B cell (primary cell): ENCODE results near the gene FIBP. TPM values are rescaled to one million over a fixed set of nuclear protein-coding genes. Genes with fewer than 3 reads are reported as not detected.

Source experiments
- ATAC-seq: fragments of 200-7000 bp; cut with Tn5 transposase; one replicate; pipeline ENCODE4 v1.10.0; 2021; ENCODE audit warnings: low read depth, mild to moderate bottlenecking, moderate number of reproducible peaks, moderate library complexity
- CTCF ChIA-PET: fragments of 350-600 bp; sonication (Branson Sonifier 250); formaldehyde crosslinking; loops from one replicate; lab custom pipeline; 2021; ENCODE audit warnings: antibody characterized with exemption, inconsistent platforms; lab: Charles Lee
- POLR2A ChIA-PET: fragments of 350-600 bp; sonication (Branson Sonifier 250); formaldehyde crosslinking; loops from one replicate; lab custom pipeline; 2021; ENCODE audit warnings: antibody characterized with exemption; lab: Charles Lee
- DNase-seq: peaks from one replicate; pipeline ENCODE4 v3.0.0; 2013
- H2AFZ ChIP-seq: 2 replicates; pipeline ENCODE4 v1.6.1; 2012; ENCODE audit warnings: mild to moderate bottlenecking, low read depth, low read length; ENCODE audit not compliant: insufficient read depth, poor library complexity, severe bottlenecking
- H3K27ac ChIP-seq, 2 donors: 1 replicate in 1 of 2; 2 replicates in 1 of 2; pipeline ENCODE4 v1.5.1; 2012 to 2013; ENCODE audit warnings: low read length in 2 of 2, mild to moderate bottlenecking in 2 of 2, moderate library complexity in 1 of 2
- H3K27me3 ChIP-seq, 4 experiments: fragments of 200-600 bp in 1 of 4; sonication (generic) in 1 of 4; replicated peaks in 1 of 4; 1 replicate in 2 of 4; 2 replicates in 2 of 4; pipeline versions ENCODE4 v1.6.1 to v1.7.0; 2013 to 2016; ENCODE audit warnings: low read length in 3 of 4, mild to moderate bottlenecking in 2 of 4, mixed read lengths in 1 of 4, moderate library complexity in 1 of 4; ENCODE audit not compliant: insufficient read depth in 4 of 4, control insufficient read depth in 3 of 4; ENCODE audit errors: control extremely low read depth in 1 of 4
- H3K36me3 ChIP-seq, 2 experiments: replicated peaks in 1 of 2; 1 replicate in 1 of 2; 2 replicates in 1 of 2; pipeline versions ENCODE4 v1.6.1 to v1.7.1; 2013; ENCODE audit warnings: low read length in 1 of 2; ENCODE audit not compliant: insufficient read depth in 2 of 2, control insufficient read depth in 1 of 2; ENCODE audit errors: control extremely low read depth in 1 of 2, extremely low read depth in 1 of 2
- H3K4me1 ChIP-seq, 2 donors: fragments of 200-600 bp in 1 of 2; sonication (generic) in 1 of 2; 1 replicate in 1 of 2; 2 replicates in 1 of 2; pipeline versions ENCODE4 v1.5.1 to v1.6.1; 2013 to 2017; ENCODE audit warnings: low read length in 2 of 2; ENCODE audit not compliant: control insufficient read depth in 2 of 2, insufficient read depth in 2 of 2
- H3K4me2 ChIP-seq: replicated peaks from 2 replicates; pipeline ENCODE3; 2012; ENCODE audit warnings: mild to moderate bottlenecking, low read depth, low read length; ENCODE audit not compliant: poor library complexity, severe bottlenecking
- H3K4me3 ChIP-seq, 5 experiments: fragments of 200-600 bp in 1 of 5; sonication (generic) in 1 of 5; 1 replicate in 3 of 5; 2 replicates in 2 of 5; pipeline versions ENCODE4 v1.5.1 to v1.7.0; 2011 to 2016; ENCODE audit warnings: low read length in 4 of 5, mild to moderate bottlenecking in 4 of 5, low read depth in 2 of 5, control low read depth in 1 of 5, moderate library complexity in 1 of 5; ENCODE audit not compliant: insufficient read depth in 1 of 5; ENCODE audit errors: control extremely low read depth in 1 of 5, extremely low read depth in 1 of 5
- H3K79me2 ChIP-seq: fragments of 200-600 bp; sonication (generic); one replicate; pipeline ENCODE4 v1.6.0; 2016; ENCODE audit warnings: low read length; ENCODE audit not compliant: control insufficient read depth, insufficient read depth
- H3K9ac ChIP-seq: fragments of 200-600 bp; sonication (generic); 2 replicates; pipeline ENCODE4 v1.6.1; 2017; ENCODE audit warnings: mild to moderate bottlenecking, low read length, moderate library complexity
- H3K9me3 ChIP-seq, 3 donors: one replicate each; pipeline versions ENCODE4 v1.6.1 to v1.7.1; 2013; ENCODE audit warnings: low read length in 2 of 3; ENCODE audit not compliant: control insufficient read depth in 2 of 3, insufficient read depth in 1 of 3; ENCODE audit errors: control extremely low read depth in 1 of 3
- H4K20me1 ChIP-seq: 2 replicates; pipeline ENCODE4 v1.6.0; 2012; ENCODE audit warnings: mild to moderate bottlenecking, low read length; ENCODE audit not compliant: insufficient read depth, control insufficient read depth, poor library complexity, severe bottlenecking
- H3K27ac Mint-ChIP-seq: one replicate; pipeline ENCODE4 v1.8.0; 2021; ENCODE audit warnings: mixed read lengths
- H3K27me3 Mint-ChIP-seq: one replicate; pipeline ENCODE4 v1.8.0; 2021; ENCODE audit warnings: mixed read lengths
- H3K4me1 Mint-ChIP-seq: one replicate; pipeline ENCODE4 v1.8.0; 2021; ENCODE audit warnings: mixed read lengths
- H3K4me3 Mint-ChIP-seq: one replicate; pipeline ENCODE4 v1.8.0; 2021; ENCODE audit warnings: mixed read lengths
- H3K9me3 Mint-ChIP-seq: one replicate; pipeline ENCODE4 v1.8.0; 2022; ENCODE audit warnings: mixed read lengths; ENCODE audit not compliant: insufficient read depth
- EZH2 ChIP-seq: IDR thresholded peaks from 2 replicates; pipeline ENCODE4 v1.6.1; 2012; ENCODE audit warnings: borderline replicate concordance, low read depth, mild to moderate bottlenecking, moderate library complexity, low read length; ENCODE audit not compliant: insufficient read depth, poor library complexity, severe bottlenecking
- WGBS: methylation state at CpG from one replicate; pipeline ENCODE4 v1.1.5; 2013; ENCODE audit warnings: missing lambda C conversion rate; ENCODE audit not compliant: insufficient coverage; 5-methylcytosine and 5-hydroxymethylcytosine counted together
- intact Hi-C: fragments of 100-400 bp; cut with micrococcal nuclease; formaldehyde crosslinking; loops from one replicate; pipeline ENCODE4 v1.10.0; 2022
- polyA plus RNA-seq: library from polyadenylated mRNA; depleted of rRNA; stranded (reverse); fragments of >200 nt; gene quantifications from 2 replicates; pipeline ENCODE4 v1.2.3, GENCODE V29; 2012
- total RNA-seq, 2 donors: library from RNA; stranded (reverse); fragments of 120-200 nt in 1 of 2; gene quantifications; 1 replicate in 1 of 2; 2 replicates in 1 of 2; pipeline versions ENCODE4 v1.2.3 to v1.2.4, GENCODE V29; 2013 to 2022
- TF ChIP-seq, protein P1 (sequence below): fragments of 200-600 bp; IDR thresholded peaks from one replicate; pipeline ENCODE4 v1.8.0; 2022; ENCODE audit warnings: antibody characterized with exemption, mild to moderate bottlenecking

The FIBP gene
- total and polyA plus RNA-seq, 2 donors (not counting 1 experiment from before 2014, with no cell fraction given), result 63.4 to 128 TPM

DNA sequence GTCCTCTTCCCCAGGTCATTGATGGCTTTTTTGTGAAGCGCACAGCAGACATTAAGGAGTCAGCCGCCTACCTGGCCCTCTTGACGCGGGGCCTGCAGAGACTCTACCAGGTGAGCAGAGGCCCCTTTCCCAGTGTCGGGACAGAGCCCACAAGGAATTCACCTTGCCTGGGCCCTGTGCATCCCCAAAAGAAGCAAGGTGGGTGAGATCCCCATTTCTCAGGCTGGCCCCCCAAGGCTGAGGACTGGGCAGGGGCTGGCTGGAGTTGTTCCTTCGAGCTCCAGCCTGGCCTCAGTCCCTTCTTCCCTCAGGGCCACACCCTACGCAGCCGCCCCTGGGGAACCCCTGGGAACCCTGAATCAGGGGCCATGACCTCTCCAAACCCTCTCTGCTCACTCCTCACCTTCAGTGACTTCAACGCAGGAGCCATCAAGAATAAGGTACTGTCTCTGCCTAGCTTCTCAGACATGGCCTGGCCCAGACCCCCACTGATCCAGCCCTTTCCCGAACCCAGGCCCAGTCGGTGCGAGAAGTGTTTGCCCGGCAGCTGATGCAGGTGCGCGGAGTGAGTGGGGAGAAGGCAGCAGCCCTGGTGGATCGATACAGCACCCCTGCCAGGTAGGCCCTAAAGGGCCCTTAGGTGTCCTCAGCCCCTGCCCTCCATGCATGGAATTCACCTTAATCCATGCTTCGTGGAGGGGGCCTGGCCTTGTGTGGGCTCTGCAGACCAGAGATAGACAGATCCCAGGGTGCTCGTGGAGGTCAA, 23.4 kb downstream of the FIBP start:
- H3K4me3 Mint-ChIP-seq, result no peak overlapping the region
- no peaks in the 10 kb centered on the region for H3K9me3 Mint-ChIP-seq
- Histone ChIP-seq H3K9me3 (no peaks in the 10 kb centered on the region), H3K27me3 (no peaks in the 10 kb centered on the region), H3K27ac (no peak overlapping the region), H3K4me2 (no peak overlapping the region), H4K20me1 (peaks cover 34% of the 10 kb centered on the region), H3K36me3 (peaks cover 0 to 52% of the 10 kb centered on the region in 2 experiments), H3K9ac (no peak overlapping the region), H3K4me1 (peaks cover 9 to 18% of the 10 kb centered on the region in 2 donors), H3K79me2 (peaks cover 30% of the 10 kb centered on the region), H3K4me3 (no peak overlapping the region), H2AFZ (no peak overlapping the region)
- no peak overlapping the region for H3K27ac Mint-ChIP-seq
- H3K27me3 Mint-ChIP-seq, result no peaks in the 10 kb centered on the region
- ATAC-seq, result no peak
- 93% methylated on average over 18 of the region's 18 CpGs for WGBS
- CTCF ChIA-PET, result no interaction called here
- H3K4me1 Mint-ChIP-seq, result peaks cover 18% of the 10 kb centered on the region
- intact Hi-C loops, result no loop called here
- TF ChIP-seq, protein P1, sequence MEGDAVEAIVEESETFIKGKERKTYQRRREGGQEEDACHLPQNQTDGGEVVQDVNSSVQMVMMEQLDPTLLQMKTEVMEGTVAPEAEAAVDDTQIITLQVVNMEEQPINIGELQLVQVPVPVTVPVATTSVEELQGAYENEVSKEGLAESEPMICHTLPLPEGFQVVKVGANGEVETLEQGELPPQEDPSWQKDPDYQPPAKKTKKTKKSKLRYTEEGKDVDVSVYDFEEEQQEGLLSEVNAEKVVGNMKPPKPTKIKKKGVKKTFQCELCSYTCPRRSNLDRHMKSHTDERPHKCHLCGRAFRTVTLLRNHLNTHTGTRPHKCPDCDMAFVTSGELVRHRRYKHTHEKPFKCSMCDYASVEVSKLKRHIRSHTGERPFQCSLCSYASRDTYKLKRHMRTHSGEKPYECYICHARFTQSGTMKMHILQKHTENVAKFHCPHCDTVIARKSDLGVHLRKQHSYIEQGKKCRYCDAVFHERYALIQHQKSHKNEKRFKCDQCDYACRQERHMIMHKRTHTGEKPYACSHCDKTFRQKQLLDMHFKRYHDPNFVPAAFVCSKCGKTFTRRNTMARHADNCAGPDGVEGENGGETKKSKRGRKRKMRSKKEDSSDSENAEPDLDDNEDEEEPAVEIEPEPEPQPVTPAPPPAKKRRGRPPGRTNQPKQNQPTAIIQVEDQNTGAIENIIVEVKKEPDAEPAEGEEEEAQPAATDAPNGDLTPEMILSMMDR, result no peak
- no peak for TF ChIP-seq EZH2
- no peak for DNase-seq
- POLR2A ChIA-PET, result no interaction called here
